HG03521 (cell line): ENCODE data around the gene STT3B.
"Not testable (repeated sequence)": the region's sequence is repeated elsewhere in the genome, so short reads cannot be mapped to it uniquely, and the experiment has no call there.

Source experiments
- ATAC-seq: cut with Tn5 transposase; IDR thresholded peaks from one replicate; pipeline ENCODE4 v1.9.1; 2021; ENCODE audit warnings: mild to moderate bottlenecking, moderate library complexity; ENCODE audit not compliant: unreplicated experiment

Gene STT3B

GRCh38 chr3:31589228-31589627, 56.5 kb downstream of the STT3B start:
- no peak for ATAC-seq

- no peak for ATAC-seq
Observed at GRCh38 chr3:31590650-31591049, 57.9 kb downstream of the STT3B start.

DNA sequence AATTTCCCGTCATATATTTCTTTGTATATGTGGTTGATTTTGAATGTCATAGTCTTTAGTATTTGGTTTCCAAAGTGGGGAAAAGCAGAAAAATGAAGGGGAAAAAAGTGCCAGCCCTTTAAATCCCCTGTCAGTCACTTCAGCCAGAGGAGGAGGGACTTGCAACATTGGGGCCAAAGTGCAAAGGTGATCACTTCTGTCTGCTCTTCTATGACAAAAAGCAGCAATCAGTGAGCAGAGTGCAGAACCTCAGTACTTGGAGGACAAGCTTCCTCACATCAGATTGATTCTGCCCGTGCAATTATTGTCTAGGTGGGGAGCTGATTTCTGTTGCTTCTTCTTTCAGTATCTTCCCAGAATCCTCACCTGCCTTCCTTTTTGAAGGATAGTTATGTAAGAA, 60.0 kb downstream of the STT3B start:
- no peak for ATAC-seq

GRCh38 chr3:31596176-31596575, 63.5 kb downstream of the STT3B start:
- ATAC-seq = no peak

DNA sequence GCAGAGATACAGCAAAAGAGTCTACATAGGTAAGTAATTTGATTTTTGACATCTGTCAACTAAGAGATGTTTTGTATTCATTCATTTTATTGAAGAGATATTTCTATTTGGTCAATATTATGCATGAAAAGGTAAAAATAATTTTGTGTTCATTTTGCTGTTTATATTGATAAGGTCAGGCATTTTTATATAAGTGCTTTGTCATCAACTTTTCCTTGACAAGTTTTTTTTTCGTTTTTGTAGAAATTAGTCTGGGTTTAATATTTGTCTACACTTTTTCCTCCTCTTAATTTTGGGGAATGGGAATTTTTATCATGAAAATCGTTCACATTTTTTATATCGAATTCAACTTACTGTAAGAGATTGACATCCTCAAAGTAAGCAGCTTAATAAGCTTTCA, 67.7 kb downstream of the STT3B start:
- no peak for ATAC-seq

DNA sequence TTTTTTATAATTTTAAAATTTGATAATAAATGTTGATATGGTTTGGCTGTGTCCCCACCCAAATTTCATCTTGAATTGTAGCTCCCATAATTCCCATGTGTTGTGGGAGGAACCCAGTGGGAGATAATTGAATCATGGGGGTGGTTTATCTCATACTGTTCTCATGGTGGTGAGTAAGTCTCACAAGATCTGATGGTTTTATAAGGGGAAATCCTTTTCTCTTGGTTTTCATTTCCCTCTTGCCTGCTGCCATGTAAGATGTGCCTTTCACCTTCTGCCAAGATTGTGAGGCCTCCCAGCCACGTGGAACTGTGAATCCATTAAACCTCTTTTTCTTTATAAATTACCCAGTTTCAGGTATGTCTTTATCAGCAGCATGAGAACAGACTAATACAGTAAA, 72.6 kb downstream of the STT3B start:
- ATAC-seq = not testable (repeated sequence)

- no peak for ATAC-seq
Observed at GRCh38 chr3:31606453-31606852, 73.7 kb downstream of the STT3B start.

- ATAC-seq = no peak
Observed at GRCh38 chr3:31610700-31611275, 78.1 kb downstream of the STT3B start.

- ATAC-seq = no peak
Observed at GRCh38 chr3:31613177-31613576, 80.5 kb downstream of the STT3B start.

DNA sequence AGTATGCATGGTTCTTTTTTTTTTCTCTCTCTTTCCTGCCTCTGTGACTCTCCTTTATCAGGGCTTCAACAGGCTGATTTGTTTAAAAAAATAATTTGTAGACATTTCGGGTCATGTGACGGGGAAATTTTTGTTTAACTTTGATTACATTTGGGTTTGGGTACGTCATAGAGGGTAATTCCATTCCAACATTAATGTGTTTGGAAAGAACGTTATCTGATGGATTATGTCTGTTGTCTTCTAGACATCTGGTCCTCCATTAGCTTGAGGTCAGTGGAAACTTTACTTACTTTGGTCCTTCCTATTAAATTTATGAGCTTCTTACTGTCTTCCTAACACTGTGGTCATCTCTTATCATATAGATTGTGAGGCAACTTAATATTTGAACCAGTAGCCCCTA, 80.9 kb downstream of the STT3B start:
- no peak for ATAC-seq

DNA sequence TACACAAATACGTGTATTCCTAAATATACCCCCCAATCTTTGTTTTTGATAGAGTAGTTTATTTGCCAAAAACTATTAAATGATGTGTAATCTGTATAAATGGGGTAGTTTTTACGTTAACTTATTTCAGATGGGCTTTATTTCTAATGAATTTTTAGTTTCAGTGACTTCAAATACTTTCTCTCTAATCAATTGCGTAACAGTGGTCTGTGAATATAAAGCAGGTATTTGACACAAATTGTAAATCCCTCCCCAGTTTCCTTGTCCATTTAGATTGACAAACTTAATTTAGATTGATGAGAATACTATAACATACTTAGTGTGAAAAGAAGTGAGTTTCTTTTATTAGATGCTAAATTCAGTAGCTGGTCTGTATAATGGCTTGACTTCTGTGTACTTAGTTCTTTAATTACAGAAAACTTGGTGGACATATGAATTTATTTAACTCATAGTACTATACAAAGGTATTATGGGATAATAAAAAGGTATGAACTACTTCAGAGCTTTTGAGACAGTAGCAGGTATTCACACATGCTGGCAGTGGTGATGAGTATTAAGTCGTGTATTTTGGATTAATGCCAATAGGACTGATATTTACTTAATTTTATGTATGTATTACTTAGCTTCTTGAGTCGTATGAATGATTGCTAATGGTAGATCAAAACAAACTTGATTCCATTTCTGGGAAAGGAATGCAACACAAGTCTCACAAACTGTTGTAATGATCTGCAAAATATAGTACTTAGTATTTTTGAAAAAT, 81.6 kb downstream of the STT3B start:
- no peak for ATAC-seq

DNA sequence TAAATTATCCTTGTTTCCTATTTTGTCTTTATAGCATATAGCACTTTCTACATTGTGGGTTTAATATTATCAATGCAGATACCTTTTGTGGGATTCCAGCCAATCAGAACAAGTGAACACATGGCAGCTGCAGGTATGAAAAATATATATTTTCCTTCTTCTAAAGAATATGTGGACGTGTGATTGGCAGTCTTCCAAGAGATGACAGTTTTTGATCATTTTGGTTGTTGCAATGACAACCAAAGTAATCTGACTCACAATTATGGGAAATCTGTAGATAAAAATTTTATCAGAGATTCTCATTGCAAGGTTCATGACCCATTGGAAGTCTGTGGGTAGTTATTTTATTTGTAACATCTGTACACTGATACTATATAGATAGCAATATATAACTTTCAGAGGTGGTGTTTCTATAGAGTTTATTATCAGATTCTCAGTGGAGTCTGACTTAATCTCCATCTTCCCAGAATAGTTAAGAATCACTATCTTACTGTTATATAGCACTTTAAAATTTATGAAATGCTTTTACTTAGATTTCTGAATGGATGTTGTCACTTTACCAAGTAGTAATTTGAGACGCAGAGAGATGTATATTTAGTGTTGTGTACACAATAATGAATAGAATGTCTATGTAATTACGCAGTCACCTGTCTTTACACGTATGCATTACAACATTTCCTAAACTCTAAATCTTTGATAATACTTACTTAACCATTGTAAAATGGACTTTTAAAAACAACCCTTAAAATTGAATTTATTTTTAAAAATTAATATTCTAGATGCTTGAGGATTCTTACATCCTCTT, 82.5 kb downstream of the STT3B start:
- ATAC-seq = no peak

DNA sequence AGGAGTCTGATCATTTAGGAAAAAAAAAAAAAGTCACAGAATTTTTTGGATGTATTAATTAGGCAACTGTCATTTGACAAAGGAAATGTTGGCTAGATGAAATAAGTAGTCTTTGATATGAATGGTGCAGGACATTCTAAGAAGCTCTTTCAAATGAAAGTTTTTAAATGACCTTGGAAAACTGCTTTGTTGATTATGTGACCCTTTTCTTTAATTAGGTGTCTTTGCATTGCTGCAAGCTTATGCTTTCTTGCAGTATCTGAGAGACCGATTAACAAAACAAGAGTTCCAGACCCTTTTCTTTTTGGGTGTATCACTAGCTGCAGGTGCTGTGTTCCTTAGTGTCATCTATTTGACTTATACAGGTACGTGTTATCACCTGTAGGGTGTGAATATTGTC, 84.0 kb downstream of the STT3B start:
- ATAC-seq = no peak

DNA sequence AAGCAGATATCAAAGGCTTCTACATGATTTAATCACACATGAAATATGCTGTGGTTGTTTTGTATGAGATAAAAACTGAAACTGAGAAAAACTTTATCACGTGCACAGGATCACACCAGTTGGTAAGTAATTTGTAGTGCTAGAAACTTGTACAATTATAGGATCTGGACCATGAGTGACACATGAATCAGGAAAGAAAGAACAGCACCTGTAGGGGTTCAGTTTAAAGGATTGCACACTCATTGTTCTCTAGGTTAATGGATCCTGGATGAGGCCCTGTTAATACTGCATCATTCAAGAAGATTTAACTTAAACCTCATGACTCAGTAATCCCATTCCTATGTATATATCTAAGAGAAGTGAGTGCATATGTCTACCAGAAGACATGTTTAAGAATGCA, 87.9 kb downstream of the STT3B start:
- ATAC-seq = no peak

DNA sequence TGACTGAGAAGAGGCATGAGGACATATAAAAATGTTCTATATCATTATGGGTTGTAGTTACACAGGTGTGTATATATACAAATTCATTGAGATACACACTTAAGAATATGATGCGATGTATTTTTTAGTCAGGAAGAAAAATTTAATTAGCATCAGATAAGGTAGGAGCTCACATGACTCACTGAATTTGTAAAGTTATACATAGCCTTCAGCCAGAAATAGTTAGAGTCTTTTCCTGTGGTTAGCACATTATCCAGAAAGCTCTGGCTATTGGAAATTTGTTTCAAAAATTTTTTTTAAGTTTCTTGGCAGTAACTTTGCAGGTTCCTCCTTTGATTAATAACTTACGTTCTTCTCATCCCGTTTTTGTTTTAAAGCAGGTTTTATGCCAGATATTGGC, 88.6 kb downstream of the STT3B start:
- no peak for ATAC-seq

DNA sequence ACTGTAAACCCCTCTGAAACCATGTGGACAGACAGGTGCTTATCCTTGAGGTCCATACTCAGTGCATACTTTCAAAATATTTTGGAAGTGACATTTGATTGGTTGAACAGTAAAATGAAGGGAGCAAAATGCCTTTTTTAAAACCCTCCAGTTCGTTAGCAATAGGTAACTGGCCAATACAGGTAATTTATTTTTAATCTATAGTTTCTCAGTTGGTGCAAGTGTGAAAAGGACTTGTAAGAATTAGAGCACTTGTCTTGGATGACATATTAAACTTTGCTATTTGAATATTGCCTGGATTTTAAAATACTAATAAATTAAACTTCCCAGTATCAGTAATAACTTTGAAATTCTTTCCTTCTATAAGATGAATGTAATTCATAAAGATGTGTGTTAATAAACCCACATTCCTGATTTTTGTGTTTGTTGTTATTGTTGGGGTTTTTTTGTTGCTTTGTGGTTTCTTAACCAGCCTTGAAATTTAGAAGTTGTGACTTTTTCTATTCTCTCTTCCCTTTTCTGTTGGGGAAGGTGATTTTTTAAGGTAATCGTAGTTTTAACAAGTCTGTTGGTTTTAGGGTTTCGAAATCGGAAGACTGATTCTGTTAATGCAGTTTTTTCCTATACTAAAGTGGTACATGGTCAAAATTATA, 90.0 kb downstream of the STT3B start:
- ATAC-seq = peak; percentile 53

DNA sequence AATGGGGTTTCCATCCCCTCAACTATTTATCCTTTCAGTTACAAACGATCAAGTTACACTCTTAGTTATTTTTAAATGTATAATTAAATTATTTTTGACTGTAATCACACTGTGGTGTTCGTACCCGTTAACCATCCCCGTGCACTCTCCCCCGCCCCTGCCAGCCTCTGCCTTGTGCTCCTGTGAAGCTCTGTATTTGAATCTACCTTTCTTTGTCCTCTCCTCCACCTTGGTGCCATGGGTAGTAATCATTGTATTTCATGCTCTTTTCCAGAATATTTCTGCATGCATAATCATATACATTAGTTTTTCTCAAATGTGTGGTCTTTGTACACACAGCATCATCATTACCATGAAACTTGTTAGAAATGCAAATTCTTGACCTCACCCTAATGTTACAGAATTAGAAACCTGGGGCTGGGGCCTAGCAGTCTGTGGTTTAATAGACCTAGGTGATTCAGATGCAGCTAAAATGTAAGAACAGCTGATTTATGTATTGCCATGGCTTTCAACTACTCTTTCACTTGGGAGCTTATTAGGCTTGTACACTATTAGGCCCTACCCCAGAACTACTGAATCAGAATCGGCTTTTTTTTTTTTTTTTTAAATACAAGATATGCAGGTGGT, 91.5 kb downstream of the STT3B start:
- peak; percentile 44 for ATAC-seq

DNA sequence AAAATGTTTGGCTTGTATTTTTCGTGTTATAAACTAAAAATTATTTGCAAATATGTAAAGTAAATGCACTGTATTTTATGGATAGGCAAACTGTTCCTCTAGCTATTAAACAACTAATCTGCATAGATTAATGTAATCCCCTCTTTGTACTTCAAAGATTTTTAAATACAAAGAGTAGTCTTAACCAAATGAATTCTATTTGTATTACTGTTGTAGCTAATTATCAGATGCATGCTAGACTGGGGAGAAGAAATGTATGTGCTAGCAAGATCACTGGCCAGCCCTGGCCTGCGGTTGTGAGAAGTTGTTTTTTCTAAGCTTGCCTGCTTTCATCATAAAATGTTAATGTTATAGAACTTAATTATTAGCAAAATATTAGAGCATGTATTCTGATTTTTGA, 92.6 kb downstream of the STT3B start:
- no peak for ATAC-seq

GRCh38 chr3:31629054-31629453, 96.3 kb downstream of the STT3B start:
- no peak for ATAC-seq

- no peak for ATAC-seq
Observed at GRCh38 chr3:31634476-31634875, 101.8 kb downstream of the STT3B start.

- ATAC-seq = no peak
Observed at GRCh38 chr3:31635545-31635944, 102.8 kb downstream of the STT3B start.
